Measurements from ENCODE around the gene RALGAPA2. TPM values are rescaled to one million over a fixed set of nuclear protein-coding genes. Genes with fewer than 3 reads are reported as not detected.

RALGAPA2 gene
- total RNA-seq, 4 donors from 2014 or later = 29.4 to 78.2 (median 43.2) TPM

- TF ChIP-seq, protein P1, sequence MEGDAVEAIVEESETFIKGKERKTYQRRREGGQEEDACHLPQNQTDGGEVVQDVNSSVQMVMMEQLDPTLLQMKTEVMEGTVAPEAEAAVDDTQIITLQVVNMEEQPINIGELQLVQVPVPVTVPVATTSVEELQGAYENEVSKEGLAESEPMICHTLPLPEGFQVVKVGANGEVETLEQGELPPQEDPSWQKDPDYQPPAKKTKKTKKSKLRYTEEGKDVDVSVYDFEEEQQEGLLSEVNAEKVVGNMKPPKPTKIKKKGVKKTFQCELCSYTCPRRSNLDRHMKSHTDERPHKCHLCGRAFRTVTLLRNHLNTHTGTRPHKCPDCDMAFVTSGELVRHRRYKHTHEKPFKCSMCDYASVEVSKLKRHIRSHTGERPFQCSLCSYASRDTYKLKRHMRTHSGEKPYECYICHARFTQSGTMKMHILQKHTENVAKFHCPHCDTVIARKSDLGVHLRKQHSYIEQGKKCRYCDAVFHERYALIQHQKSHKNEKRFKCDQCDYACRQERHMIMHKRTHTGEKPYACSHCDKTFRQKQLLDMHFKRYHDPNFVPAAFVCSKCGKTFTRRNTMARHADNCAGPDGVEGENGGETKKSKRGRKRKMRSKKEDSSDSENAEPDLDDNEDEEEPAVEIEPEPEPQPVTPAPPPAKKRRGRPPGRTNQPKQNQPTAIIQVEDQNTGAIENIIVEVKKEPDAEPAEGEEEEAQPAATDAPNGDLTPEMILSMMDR (IDR thresholded peaks at IDR 0.05; ENCODE audit: low read depth) = no peak
These were observed 238.8 kb downstream of the RALGAPA2 start for GRCh38 chr20:20473657-20474056.

GRCh38 chr20:20472684-20473274 lies 239.7 kb downstream of the RALGAPA2 start:
- TF ChIP-seq, protein P1 (IDR thresholded peaks at IDR 0.05; ENCODE audit: low read depth) = no peak

DNA sequence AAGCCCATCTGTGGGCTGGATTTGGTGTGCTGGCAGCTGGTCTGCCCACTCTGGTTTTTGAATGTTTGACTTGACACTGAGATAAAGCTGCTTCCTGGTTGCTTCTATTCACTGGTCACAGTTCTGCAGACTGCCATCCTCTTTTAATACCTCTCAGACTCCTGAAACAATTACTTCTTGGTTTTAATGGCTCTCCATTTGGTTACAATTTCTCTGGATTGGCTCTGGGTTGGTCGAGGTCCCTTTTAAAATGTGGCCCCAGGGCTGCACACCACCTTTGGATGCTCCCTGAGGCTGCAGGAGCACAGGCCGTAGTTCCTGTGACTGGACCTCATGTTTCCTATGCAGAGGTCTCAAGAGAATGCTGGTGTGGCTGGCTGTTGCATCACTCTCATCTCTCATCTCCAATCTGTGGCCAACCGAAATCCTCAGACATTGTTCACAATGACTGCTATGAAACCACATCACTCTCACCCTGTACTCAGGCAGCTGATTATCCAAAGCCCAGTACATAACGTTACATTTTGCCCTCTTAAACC lies 246.0 kb downstream of the RALGAPA2 start:
- TF ChIP-seq, protein P1 (IDR thresholded peaks at IDR 0.05; ENCODE audit: low read depth) = no peak

DNA sequence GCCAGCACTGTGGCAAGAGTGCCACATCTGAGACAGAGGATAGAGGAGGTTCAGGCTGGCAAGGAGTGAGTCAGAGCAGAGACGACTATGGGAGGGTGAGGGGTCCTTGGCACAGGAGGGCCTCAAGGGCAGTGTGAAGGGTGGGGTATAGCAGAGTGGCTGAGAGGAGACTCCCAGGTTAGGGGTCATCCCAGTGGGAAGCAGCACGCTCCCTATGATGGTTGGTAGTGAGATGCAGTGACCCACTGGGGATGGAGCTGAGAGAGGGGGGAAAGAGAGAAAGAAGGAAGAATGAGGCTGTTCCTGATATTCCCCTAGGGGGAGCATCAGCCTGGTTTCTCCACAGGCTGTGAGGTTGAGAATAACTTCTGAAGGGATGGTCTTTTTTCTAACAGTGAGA lies 247.2 kb downstream of the RALGAPA2 start:
- TF ChIP-seq, protein P1 (IDR thresholded peaks at IDR 0.05; ENCODE audit: low read depth) = no peak

DNA sequence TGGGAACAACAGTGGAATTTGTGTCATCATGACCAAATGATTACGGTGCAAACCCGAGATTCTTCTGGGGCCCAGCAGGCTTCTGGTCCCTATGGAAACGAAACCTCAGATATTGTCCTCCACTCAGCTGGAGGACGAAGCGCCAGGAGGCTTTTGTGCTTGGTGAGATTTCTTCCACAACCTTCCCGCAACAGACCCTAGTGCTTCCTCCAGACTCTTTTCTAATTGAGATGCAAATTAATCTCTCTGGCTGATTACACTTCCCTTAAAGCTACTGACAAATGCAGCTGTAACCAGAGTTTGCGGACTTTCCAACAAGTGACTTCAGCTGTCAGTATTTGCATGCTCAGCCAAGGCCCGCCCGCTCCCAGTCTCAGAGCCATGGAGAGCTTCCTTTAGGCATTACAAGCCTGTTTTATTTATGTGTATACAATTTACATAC lies 248.5 kb downstream of the RALGAPA2 start:
- TF ChIP-seq, protein P1 (IDR thresholded peaks at IDR 0.05; ENCODE audit: low read depth) = no peak

- TF ChIP-seq, protein P1 (IDR thresholded peaks at IDR 0.05; ENCODE audit: low read depth) = no peak
These were observed 250.3 kb downstream of the RALGAPA2 start for GRCh38 chr20:20462185-20462584.

DNA sequence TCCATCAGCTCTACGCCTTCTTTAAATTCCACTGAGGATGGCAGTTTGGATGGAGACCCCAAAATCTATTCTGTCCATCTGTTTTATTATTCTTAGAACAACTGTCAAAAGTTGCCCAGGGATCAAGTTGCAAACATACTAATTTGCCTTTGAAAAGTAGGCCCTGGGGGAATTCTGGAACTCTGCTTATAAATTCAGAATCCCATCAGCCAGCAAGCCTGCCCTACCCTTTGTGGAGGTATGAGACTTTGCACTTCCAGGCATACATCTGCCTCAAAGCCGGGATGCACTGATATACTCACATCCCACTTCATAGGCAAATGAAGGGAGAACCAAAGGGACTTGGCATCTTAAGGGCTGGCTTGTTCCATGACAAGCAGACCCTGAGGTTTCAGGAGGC lies 250.9 kb downstream of the RALGAPA2 start:
- TF ChIP-seq, protein P1 (IDR thresholded peaks at IDR 0.05; ENCODE audit: low read depth) = no peak
